GM19372 (cell line): ENCODE measurements around the gene SRRM5.
"Not testable (repeated sequence)": the region's sequence is repeated elsewhere in the genome, so short reads cannot be mapped to it uniquely, and the experiment has no call there.

Experiments
- ATAC-seq: cut with Tn5 transposase; IDR thresholded peaks from one replicate; pipeline ENCODE4 v1.9.1; 2021; ENCODE audit warnings: mild to moderate bottlenecking, low read depth, moderate library complexity; ENCODE audit not compliant: unreplicated experiment

Gene SRRM5

GRCh38 chr19:43589678-43590077, 22.2 kb upstream of the SRRM5 start:
- ATAC-seq = no peak

GRCh38 chr19:43591904-43592772, 19.8 kb upstream of the SRRM5 start:
- ATAC-seq = no peak

- no peak for ATAC-seq
Measured at GRCh38 chr19:43592800-43593350, 19.0 kb upstream of the SRRM5 start.

GRCh38 chr19:43594081-43594697, 17.7 kb upstream of the SRRM5 start:
- ATAC-seq = no peak

- ATAC-seq = no peak
Measured at GRCh38 chr19:43594710-43595604, 16.9 kb upstream of the SRRM5 start.

- ATAC-seq = no peak
Measured at GRCh38 chr19:43595605-43595998, 16.3 kb upstream of the SRRM5 start.

GRCh38 chr19:43595999-43596841, 15.7 kb upstream of the SRRM5 start, which contains the start of the genes IRGQ and ZNF576:
Gene IRGQ, minus strand, starts transcription at chr19:43596134. Its CDS starts 796 bp downstream, at chr19:43595338.
Gene ZNF576, plus strand, starts transcription at chr19:43596595. Its CDS starts 514 bp downstream, at chr19:43597109.
- ATAC-seq = peak; percentile 89

GRCh38 chr19:43596842-43597461, 14.9 kb upstream of the SRRM5 start:
- ATAC-seq = no peak

- no peak for ATAC-seq
Measured at GRCh38 chr19:43597876-43598275, 14.0 kb upstream of the SRRM5 start.

- no peak for ATAC-seq
Measured at GRCh38 chr19:43598445-43599240, 13.2 kb upstream of the SRRM5 start.

- no peak for ATAC-seq
Measured at GRCh38 chr19:43599635-43600295, 12.1 kb upstream of the SRRM5 start.

- ATAC-seq = not testable (repeated sequence)
Measured at GRCh38 chr19:43600326-43600725, 11.6 kb upstream of the SRRM5 start.

- ATAC-seq = no peak
Measured at GRCh38 chr19:43605875-43606568, 5.9 kb upstream of the SRRM5 start.

GRCh38 chr19:43606569-43607229, 5.2 kb upstream of the SRRM5 start:
- ATAC-seq = no peak

GRCh38 chr19:43607238-43608205, 4.4 kb upstream of the SRRM5 start:
- ATAC-seq = no peak

- ATAC-seq = no peak
Measured at GRCh38 chr19:43609872-43610271, 2.0 kb upstream of the SRRM5 start.
